Glomerular endothelial cell (primary cell): ENCODE measurements around the gene YBEY. TPM values are rescaled to one million over a fixed set of nuclear protein-coding genes. Genes with fewer than 3 reads are reported as not detected.

Source experiments
- DNase-seq: peaks from one replicate; pipeline ENCODE4 v3.0.0-alpha.2; 2011; ENCODE audit warnings: low read depth, low spot score; ENCODE audit errors: extremely low read depth
- total RNA-seq: library from RNA; depleted of rRNA; stranded (reverse); fragments of >200 nt; gene quantifications from 2 replicates; pipeline ENCODE4 v1.2.3, GENCODE V29; 2015

The YBEY gene
- total RNA-seq, 1 donor from 2014 or later = 12.4 TPM

GRCh38 chr21:46264046-46264689 lies 22.0 kb upstream of the YBEY start:
- no peak for DNase-seq

DNA sequence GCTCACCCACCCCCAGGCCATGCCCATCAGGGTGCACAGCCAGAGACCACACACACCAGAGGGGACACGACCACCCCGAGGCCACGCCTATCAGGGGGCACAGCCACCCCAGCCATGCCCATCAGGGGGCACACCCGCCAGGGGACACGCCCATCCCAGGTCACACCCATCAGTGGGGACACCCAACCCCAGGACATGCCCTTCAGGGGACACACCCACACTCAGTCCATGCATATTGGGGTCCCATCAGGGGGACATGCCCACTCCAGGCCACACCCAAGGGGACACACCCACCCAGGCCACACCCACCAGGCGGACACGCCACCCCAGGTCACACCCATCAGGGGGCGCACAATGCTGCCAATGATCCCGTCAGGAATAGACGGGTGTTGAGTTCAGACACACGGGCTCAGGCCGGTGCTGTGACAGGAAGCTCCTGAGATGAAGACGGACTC lies 21.4 kb upstream of the YBEY start:
- no peak for DNase-seq

GRCh38 chr21:46265736-46266525 lies 20.2 kb upstream of the YBEY start:
- no peak for DNase-seq

DNA sequence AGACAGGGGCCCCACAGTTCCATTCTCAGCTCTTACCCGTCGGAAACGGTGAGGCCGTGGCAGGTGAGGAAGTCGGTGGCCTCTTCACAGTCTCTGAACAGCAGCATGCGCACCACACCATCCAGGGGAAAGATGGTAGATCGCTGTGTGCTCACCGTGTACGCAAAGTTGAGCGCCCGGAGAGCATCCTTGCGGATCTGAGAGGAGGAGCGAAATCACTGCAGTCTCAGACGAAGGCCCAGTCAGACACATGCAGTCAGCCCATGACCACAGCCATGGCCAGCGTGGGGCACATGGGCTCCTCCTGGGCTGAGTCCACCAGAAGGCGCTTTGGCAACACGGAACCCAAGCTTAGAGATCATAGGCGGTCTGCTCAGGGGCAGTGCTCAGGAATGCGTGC lies 19.2 kb upstream of the YBEY start:
- DNase-seq = no peak

DNA sequence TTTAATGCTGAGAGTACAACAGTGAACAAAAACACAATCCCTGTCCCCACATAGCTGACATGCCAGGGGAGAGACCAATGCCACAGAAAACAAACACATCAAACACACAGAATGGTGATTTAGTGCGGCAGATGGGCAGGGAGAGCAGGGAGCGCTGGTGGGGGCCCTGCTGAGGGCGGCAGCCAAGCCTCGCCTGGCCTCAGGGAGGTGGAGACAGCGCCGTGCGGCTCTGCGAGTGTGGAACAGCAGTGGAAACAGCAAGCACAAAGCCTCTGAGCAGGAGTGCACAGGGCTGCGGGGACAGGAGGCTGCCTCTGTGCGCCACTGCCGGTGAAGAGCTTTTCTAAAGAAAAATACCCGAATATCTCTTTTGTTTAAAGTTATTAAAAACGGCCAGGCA lies 17.8 kb upstream of the YBEY start:
- no peak for DNase-seq

- DNase-seq = no peak
Measured at GRCh38 chr21:46269466-46269865, 16.7 kb upstream of the YBEY start.

DNA sequence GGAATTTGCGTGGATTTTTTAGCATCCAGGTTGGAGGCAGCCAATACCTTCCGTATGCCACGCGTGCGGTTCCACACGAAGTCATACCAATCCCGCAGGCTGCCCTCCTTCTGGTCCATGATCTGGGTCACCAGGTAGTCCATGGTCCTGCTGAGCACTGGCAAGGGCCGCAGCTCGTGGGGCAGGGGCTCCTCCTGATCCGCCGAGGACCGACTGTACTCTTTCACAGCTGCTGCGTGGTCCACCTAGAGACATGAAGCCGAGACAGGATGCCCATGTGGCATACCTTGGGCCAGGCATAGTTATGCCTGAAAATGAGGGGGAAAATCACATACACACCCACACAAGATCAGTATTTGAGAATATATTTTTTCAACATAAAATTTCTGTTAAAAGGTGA lies 12.8 kb upstream of the YBEY start:
- DNase-seq = no peak

DNA sequence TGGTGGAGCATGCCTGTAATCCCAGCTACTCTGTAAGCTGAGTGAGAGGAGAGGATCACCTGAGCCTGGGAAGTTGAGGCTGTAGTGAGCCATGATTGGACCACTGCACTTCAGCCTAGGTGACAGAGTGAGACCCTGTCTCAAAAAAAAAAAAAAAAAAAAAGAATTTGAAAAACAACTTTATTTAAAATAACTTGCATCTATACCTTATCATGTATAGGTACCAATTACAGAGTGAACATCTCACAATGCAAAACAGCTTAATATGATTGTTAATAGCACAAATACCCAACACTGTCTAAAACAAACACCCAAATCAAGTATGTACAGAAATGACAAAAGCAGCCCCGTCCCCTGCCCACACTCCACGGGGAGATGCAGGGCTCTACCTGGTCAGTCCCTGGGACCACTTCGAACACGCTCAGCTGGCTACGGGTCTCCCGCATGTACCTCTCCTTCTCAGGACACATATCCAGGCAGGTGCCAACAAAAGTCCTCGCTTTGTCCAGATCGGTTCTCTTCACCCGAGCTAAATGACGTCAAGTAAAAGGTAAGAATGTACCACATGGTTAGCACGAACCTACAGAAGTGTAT lies 11.2 kb upstream of the YBEY start:
- DNase-seq = no peak

GRCh38 chr21:46284077-46284644 lies 2.0 kb upstream of the YBEY start:
- no peak for DNase-seq

GRCh38 chr21:46284733-46285132 lies 1.4 kb upstream of the YBEY start:
- no peak for DNase-seq

GRCh38 chr21:46285206-46285661 lies 908 bp upstream of the YBEY start, which contains the start of gene MCM3AP:
Gene MCM3AP (minus strand): TSS chr21:46285611. CDS start chr21:46285286, 325 bp downstream.
- DNase-seq = no peak

GRCh38 chr21:46286648-46287002 lies 483 bp downstream of the YBEY start:
- DNase-seq = no peak

- no peak for DNase-seq
Measured at GRCh38 chr21:46287541-46287940, 1.4 kb downstream of the YBEY start.

DNA sequence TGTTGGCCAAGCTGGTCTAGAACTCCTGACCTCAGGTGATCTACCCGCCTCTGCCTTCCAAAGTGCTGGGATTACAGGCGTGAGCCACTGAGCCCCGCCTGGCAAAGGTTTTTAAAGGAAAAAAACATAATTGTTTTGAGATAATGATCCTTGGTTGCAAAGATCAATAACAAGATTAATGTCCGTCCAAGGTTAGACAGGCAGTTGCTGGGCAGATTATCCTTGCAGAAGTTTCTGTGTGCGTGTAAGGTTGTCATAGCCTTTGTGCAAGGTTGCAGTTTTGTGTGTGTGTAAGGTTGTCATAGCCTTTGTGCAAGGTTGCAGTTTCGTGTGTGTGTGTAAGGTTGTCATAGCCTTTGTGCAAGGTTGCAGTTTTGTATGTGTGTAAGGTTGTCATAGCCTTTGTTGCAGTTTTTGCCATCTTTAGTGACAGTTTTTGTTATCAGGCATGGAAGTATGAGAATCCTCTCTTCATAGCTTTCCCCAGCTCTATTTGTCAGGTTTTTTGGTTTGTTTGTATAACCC lies 3.6 kb downstream of the YBEY start:
- no peak for DNase-seq

- no peak for DNase-seq
Measured at GRCh38 chr21:46291561-46291960, 5.4 kb downstream of the YBEY start.

DNA sequence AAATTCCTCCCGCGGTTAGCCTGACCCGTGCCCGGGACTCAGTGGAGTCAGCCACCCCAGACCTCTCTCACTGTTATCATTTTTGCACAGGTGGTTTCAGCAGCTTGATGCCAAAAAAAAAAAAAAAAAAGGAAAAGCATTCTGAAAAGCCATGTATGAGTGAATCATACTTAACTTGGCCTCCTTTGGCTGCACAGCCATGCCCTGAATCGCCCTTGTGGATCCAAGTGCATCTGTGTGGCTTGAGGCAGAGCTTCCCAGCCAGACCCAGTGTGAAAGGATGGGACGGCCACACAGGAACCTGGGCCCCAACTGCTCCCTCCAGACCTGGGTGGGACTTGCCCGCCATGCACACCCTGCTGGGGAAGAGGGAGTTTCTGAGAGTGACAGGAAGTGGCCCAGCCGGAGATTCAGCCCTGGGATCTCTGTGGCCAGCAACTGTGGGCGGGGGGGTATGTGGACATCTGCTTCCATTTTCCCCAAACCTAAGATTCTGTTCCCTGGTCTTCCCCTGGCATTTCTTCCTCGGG lies 8.6 kb downstream of the YBEY start:
- no peak for DNase-seq

GRCh38 chr21:46295177-46295770 lies 9.1 kb downstream of the YBEY start:
- no peak for DNase-seq

DNA sequence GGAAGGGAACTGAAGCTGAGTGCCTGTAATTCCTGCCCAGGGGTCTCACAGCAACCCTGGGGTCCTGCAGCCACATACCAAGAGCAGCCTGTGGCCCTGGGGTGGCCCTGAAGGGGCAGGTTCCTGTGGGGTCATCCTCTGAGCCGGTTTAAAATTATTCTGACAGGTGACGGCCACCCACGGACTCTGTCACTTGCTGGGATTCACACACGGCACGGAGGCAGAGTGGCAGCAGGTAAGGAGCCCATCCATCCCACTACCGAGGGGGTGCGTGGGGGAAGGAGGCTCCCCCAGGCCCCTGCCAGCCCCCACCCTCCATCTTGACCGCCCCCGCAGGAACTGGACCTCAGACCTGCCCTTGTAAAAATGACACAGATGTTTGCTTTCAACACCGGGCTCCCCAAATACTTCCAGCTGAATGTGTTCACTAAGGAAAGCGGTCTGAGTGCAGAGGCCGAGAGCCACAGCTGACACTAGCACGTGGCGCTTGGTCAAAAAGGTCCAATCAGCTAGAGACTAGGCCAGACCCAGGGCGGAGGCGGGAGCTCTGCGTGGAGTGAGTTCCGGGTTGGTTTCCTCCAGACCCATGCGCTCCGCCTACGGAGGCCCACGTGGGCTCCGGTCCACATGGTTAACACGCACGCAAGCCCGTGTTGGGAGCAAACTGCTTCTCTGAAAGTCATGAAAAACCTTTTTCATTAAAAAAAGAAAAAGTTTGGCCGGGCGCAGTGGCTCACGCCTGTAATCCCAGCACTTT lies 10.0 kb downstream of the YBEY start:
- no peak for DNase-seq

DNA sequence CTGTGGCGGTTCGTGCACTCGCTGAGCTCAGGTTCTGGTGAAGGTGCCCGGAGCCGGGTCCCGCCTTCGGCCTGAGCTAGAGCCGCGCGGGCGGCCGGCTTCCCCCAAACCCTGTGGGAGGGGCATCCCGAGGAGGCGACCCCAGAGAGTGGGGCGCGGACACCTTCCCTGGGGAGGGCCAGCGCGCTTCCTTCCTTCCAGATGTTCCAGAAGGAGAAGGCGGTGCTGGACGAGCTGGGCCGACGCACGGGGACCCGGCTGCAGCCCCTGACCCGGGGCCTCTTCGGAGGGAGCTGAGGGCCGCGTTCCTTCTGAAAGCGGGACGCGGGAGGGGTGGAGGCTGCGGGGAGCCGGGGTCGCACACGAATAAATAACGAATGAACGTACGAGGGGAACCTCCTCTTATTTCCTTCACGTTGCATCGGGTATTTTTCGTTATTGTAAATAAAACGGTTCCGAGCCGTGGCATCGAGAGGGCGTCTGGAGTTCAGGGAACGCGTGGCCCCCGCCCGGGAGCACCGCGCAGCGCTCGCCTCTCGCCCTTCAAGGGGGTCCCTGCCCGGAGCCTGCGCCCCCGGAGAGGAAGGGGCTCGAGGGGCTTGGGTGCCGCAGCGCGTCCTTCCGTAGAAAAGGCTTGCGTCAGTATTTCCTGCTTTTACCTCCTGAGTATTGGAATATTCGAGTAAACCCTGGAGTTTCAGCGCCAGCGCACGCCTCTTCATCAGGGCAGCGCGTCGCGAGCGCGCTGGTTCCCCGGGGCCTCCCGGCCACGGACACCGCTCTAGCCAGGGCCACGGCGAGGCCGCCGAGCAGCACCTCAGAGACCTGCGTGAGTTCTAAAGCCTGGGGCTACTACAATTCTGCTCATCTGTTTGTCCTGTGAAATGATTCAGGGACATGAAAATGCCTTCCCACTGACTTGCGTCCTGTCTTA lies 11.5 kb downstream of the YBEY start:
- no peak for DNase-seq
